Kidney epithelial cell (primary cell): ENCODE results near the gene CD274. TPM values are rescaled to one million over a fixed set of nuclear protein-coding genes. Genes with fewer than 3 reads are reported as not detected.

Source experiments
- DNase-seq: peaks from one replicate; pipeline ENCODE4 v3.0.0-alpha.2; 2010; ENCODE audit warnings: low read depth
- H3K27me3 ChIP-seq: 2 replicates; pipeline ENCODE4 v1.6.0; 2011; ENCODE audit warnings: low read length; ENCODE audit not compliant: control insufficient read depth, insufficient read depth
- H3K36me3 ChIP-seq: 2 replicates; pipeline ENCODE4 v1.5.1; 2011; ENCODE audit warnings: low read length; ENCODE audit not compliant: control insufficient read depth, insufficient read depth
- H3K4me3 ChIP-seq: 2 replicates; pipeline ENCODE4 v1.5.1; 2011; ENCODE audit warnings: low read depth, mild to moderate bottlenecking, control low read depth, low read length
- CTCF ChIP-seq: IDR thresholded peaks from 2 replicates; pipeline ENCODE4 v1.5.1; 2011; ENCODE audit warnings: mild to moderate bottlenecking, moderate library complexity, low read length, control low read depth, inconsistent platforms; ENCODE audit not compliant: insufficient read depth, poor library complexity, severe bottlenecking
- total RNA-seq: library from RNA; depleted of rRNA; stranded (reverse); fragments of >200 nt; gene quantifications from 2 replicates; pipeline ENCODE4 v1.2.3, GENCODE V29; 2015

The CD274 gene
- total RNA-seq, 1 donor from 2014 or later: 7.7 TPM

- Histone ChIP-seq H3K36me3 (no peaks in the 10 kb centered on the region), H3K4me3 (no peak overlapping the region), H3K27me3 (no peaks in the 10 kb centered on the region)
- DNase-seq: no peak
- TF ChIP-seq CTCF: no peak
Measured at GRCh38 chr9:5518171-5518936, 68.0 kb downstream of the CD274 start.

GRCh38 chr9:5518937-5519319 is 68.6 kb downstream of the CD274 start:
- no peak for TF ChIP-seq CTCF
- Histone ChIP-seq H3K36me3 (no peaks in the 10 kb centered on the region), H3K27me3 (no peaks in the 10 kb centered on the region), H3K4me3 (no peak overlapping the region)
- DNase-seq: no peak

Other genes starting within 250 kb of the CD274 start
- not detected in 2 replicates for gene INSL4, start 219.1 kb upstream of the CD274 start, total RNA-seq
- 1.0 and 2.5 TPM in 2 replicates for gene RLN2, start 145.8 kb upstream of the CD274 start, total RNA-seq
- 0.27 TPM in 1 of 2 replicates, not detected in the other for gene RLN1, start 110.7 kb upstream of the CD274 start, total RNA-seq
- 28.5 and 39.2 TPM in 2 replicates for gene PLGRKT, start 12.6 kb upstream of the CD274 start, total RNA-seq
- gene PDCD1LG2, start 60.0 kb downstream of the CD274 start, total RNA-seq: 1.8 and 3.2 TPM in 2 replicates
- 15.7 and 16.8 TPM in 2 replicates for gene RIC1, start 178.6 kb downstream of the CD274 start, total RNA-seq